K562 (cell line): ENCODE data around the gene ETFBKMT. TPM values are rescaled to one million over a fixed set of nuclear protein-coding genes. Genes with fewer than 3 reads are reported as not detected.
A peak's percentile ranks its signal among the peaks of the same experiment; 100 is the strongest.

Experiments used
- BDP1 ChIP-seq: IDR thresholded peaks from 3 replicates; pipeline ENCODE4 v1.6.1; 2011; ENCODE audit not compliant: insufficient read length, insufficient read depth
- CHAMP1 ChIP-seq: fragments of 450-650 bp; IDR thresholded peaks from 2 replicates; pipeline ENCODE4 v1.6.1; 2016; ENCODE audit warnings: mild to moderate bottlenecking
- E2F6 ChIP-seq, 2 experiments: IDR thresholded peaks; 2 replicates each; pipeline ENCODE4 v1.6.1; 2011; ENCODE audit warnings: borderline replicate concordance in 1 of 2, control low read depth in 1 of 2, low read depth in 1 of 2, low read length in 1 of 2, mild to moderate bottlenecking in 1 of 2, mixed read lengths in 1 of 2, moderate library complexity in 1 of 2; ENCODE audit not compliant: insufficient read depth in 1 of 2, insufficient read length in 1 of 2, poor library complexity in 1 of 2, severe bottlenecking in 1 of 2; ENCODE audit errors: extremely low read depth in 1 of 2
- KAT8 ChIP-seq: fragments of 450-650 bp; IDR thresholded peaks from 2 replicates; pipeline ENCODE4 v1.6.1; 2016; ENCODE audit warnings: low read depth, mild to moderate bottlenecking
- PHF21A ChIP-seq: fragments of 450-650 bp; IDR thresholded peaks from 2 replicates; pipeline ENCODE4 v1.6.1; 2017; ENCODE audit warnings: low read depth, borderline replicate concordance
- POLR2AphosphoS5 ChIP-seq: IDR thresholded peaks from 2 replicates; pipeline ENCODE4 v1.6.1; 2011; ENCODE audit warnings: mild to moderate bottlenecking, low read depth, low read length, moderate library complexity; ENCODE audit not compliant: control insufficient read depth, insufficient read depth
- POLR3A ChIP-seq: IDR thresholded peaks from 2 replicates; pipeline ENCODE4 v1.6.1; 2011; ENCODE audit warnings: borderline replicate concordance, mild to moderate bottlenecking, moderate library complexity; ENCODE audit not compliant: insufficient read length, insufficient read depth; ENCODE audit errors: extremely low read depth
- REST ChIP-seq, 2 experiments: fragments of 450-650 bp; formaldehyde crosslinking in 1 of 2; IDR thresholded peaks; 2 replicates each; pipeline versions ENCODE4 v1.4.0 to v1.6.1; 2014 to 2020; ENCODE audit warnings: mild to moderate bottlenecking in 2 of 2, borderline replicate concordance in 1 of 2, low read depth in 1 of 2
- STAT5A ChIP-seq: IDR thresholded peaks from 2 replicates; pipeline ENCODE4 v1.6.1; 2012; ENCODE audit warnings: low read length, inconsistent platforms, borderline replicate concordance
- ZBTB12 ChIP-seq: fragments of 250-450 bp; sonication (Bioruptor Pico); IDR thresholded peaks from 2 replicates; pipeline ENCODE4 v1.4.0; 2020
- ZFPM2 ChIP-seq: fragments of 250-450 bp; sonication (Bioruptor Pico); IDR thresholded peaks from 2 replicates; pipeline ENCODE4 v1.5.1; 2022; ENCODE audit warnings: mild to moderate bottlenecking
- ZFX ChIP-seq: sonication (generic); formaldehyde crosslinking; IDR thresholded peaks from 2 replicates; pipeline ENCODE4 v1.8.0; 2022; ENCODE audit warnings: mild to moderate bottlenecking, missing genetic modification reagents, moderate library complexity
- polyA plus RNA-seq, 8 experiments: library from polyadenylated mRNA; depleted of rRNA in 4 of 8; stranded (reverse) in 5 of 8; unstranded in 3 of 8; fragments of >200 nt; fragmentation: Nextera tagmentation in 2 of 8; fragmentation: Illumina TruSeq in 1 of 8; extraction: Ambion mirVana in 2 of 8; extraction: Trizol in 1 of 8; gene quantifications; 2 replicates each; pipeline versions ENCODE4 v1.2.1 to v1.2.3, GENCODE V29; 2011 to 2014; ENCODE audit warnings: inconsistent platforms in 1 of 8, missing spikeins in 1 of 8
- total RNA-seq, 7 experiments: library from RNA; depleted of rRNA in 6 of 7; stranded (reverse); fragments of >200 nt in 6 of 7; fragmentation: Illumina TruSeq in 2 of 7; extraction: Trizol in 2 of 7; gene quantifications; 2 replicates each; pipeline versions ENCODE4 v1.2.1 to v1.2.3, GENCODE V29; 2011 to 2021; ENCODE audit warnings: low replicate concordance in 1 of 7

Gene ETFBKMT
- total and polyA plus RNA-seq, 9 of the 15 experiments (the other 6 are each of a cell fraction or from before 2014, with no cell fraction given) = 0.18 to 1.7 (median 0.96) TPM

DNA sequence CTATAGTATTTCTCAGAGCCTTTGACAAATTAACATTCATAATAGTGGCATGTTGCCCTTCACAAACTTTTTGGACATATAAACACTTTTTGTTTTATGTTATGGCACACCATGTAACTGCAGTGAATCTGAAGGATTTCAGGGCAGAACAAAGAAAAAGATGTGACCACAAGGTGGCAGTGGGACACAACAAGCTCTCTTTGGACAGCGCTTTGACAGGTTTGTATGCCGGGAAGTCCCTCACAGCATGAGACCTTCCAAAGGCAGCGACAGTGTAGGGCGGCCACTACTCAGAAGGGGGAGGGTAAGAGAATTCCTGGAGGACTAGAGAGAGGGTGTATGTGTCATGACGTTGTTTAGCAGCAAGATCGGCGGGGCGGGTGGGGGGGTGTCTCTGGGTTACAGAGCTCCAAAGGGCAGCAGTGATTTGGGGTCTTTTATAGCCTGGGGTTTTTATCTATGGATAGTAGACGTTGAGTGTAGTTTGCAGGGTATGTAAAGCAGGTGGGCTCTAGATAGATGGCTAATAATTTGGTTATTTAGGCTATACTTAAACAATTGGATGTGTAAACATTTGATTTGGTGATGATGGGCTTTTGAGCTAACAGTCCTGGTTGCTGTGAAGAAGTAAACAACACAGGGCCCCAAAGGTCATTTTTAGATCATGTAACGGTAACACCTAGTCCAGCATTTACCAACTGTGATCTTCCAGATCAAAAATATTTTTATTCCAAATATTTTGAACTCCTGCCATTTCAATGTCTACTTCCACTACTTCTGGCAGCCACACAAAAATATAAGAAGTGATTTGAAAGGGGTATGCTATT, 22.9 kb downstream of the ETFBKMT start (continued):
- TF ChIP-seq POLR2AphosphoS5 = no peak
- no peak for TF ChIP-seq ZFX (CRISPR knock-in tag)
- TF ChIP-seq ZBTB12 = no peak
- TF ChIP-seq PHF21A = 0 out of 2 replicates have a peak, but pooled peaks have one; percentile 5
- TF ChIP-seq E2F6 (IDR thresholded peaks at IDR 0.05; ENCODE audit: borderline replicate concordance in 1 of 2, extremely low read depth in 1 of 2, insufficient read depth in 1 of 2, insufficient read length in 1 of 2, low read depth in 1 of 2, low read length in 1 of 2, poor library complexity in 1 of 2, severe bottlenecking in 1 of 2) = no peak
- 0 out of 2 replicates have a peak, but pooled peaks have one; percentile 63 for TF ChIP-seq CHAMP1
- TF ChIP-seq ZFPM2 = no peak
- TF ChIP-seq REST (IDR thresholded peaks at IDR 0.05; ENCODE audit: borderline replicate concordance) = peak; percentile 95
- TF ChIP-seq REST (CRISPR knock-in tag; IDR thresholded peaks at IDR 0.05; ENCODE audit: low read depth) = no peak
- no peak for TF ChIP-seq STAT5A
- TF ChIP-seq BDP1 = no peak
- no peak for TF ChIP-seq POLR3A
- no peak for TF ChIP-seq KAT8
